H9 (cell line): ENCODE measurements around the gene OSBP. TPM values are rescaled to one million over a fixed set of nuclear protein-coding genes. Genes with fewer than 3 reads are reported as not detected.

Experiments used
- DNase-seq: peaks from one replicate; pipeline ENCODE4 v3.0.0-alpha.2; 2017
- H2AFZ ChIP-seq: one replicate; pipeline ENCODE4 v1.6.1; 2013; ENCODE audit warnings: mild to moderate bottlenecking, low read length, control low read depth, moderate library complexity
- H2AK5ac ChIP-seq: 2 replicates; pipeline ENCODE4 v1.6.1; 2013; ENCODE audit warnings: low read length, control low read depth, mixed read lengths; ENCODE audit not compliant: insufficient read length
- H2BK120ac ChIP-seq: one replicate; pipeline ENCODE4 v1.6.1; 2013; ENCODE audit warnings: low read depth, mild to moderate bottlenecking, low read length, control low read depth, inconsistent platforms; ENCODE audit not compliant: poor library complexity, severe bottlenecking
- H2BK12ac ChIP-seq: 2 replicates; pipeline ENCODE4 v1.6.1; 2013; ENCODE audit warnings: low read length, control low read depth, mixed read lengths, low read depth; ENCODE audit not compliant: insufficient read length
- H2BK15ac ChIP-seq: 2 replicates; pipeline ENCODE4 v1.6.1; 2013; ENCODE audit warnings: low read depth, low read length, control low read depth
- H2BK20ac ChIP-seq: one replicate; pipeline ENCODE4 v1.6.1; 2013; ENCODE audit warnings: low read depth, mild to moderate bottlenecking, low read length, control low read depth, inconsistent platforms; ENCODE audit not compliant: poor library complexity, severe bottlenecking
- H2BK5ac ChIP-seq: 2 replicates; pipeline ENCODE4 v1.6.1; 2013; ENCODE audit warnings: low read length, control low read depth, mixed read lengths; ENCODE audit not compliant: insufficient read length
- H3K14ac ChIP-seq: 2 replicates; pipeline ENCODE4 v1.6.1; 2013; ENCODE audit warnings: low read length, control low read depth; ENCODE audit not compliant: insufficient read depth
- H3K18ac ChIP-seq: 2 replicates; pipeline ENCODE4 v1.6.1; 2013; ENCODE audit warnings: low read depth, mild to moderate bottlenecking, mixed read lengths, low read length, control low read depth; ENCODE audit not compliant: insufficient read length
- H3K23ac ChIP-seq: 2 replicates; pipeline ENCODE4 v1.6.1; 2013; ENCODE audit warnings: low read length, control low read depth, mixed read lengths, low read depth; ENCODE audit not compliant: insufficient read length
- H3K23me2 ChIP-seq: 2 replicates; pipeline ENCODE4 v1.6.1; 2013; ENCODE audit warnings: low read depth, mild to moderate bottlenecking, mixed read lengths, low read length, control low read depth; ENCODE audit not compliant: insufficient read length, poor library complexity, severe bottlenecking
- H3K27ac ChIP-seq: 2 replicates; pipeline ENCODE4 v1.5.1; 2013; ENCODE audit warnings: low read length, control low read depth, mixed read lengths, low read depth; ENCODE audit not compliant: insufficient read length
- H3K27me3 ChIP-seq: 2 replicates; pipeline ENCODE4 v1.6.1; 2013; ENCODE audit warnings: low read length, control low read depth, inconsistent platforms; ENCODE audit not compliant: insufficient read depth
- H3K4ac ChIP-seq: 2 replicates; pipeline ENCODE4 v1.6.1; 2013; ENCODE audit warnings: low read depth, mild to moderate bottlenecking, control low read depth, inconsistent platforms, low read length, moderate library complexity
- H3K4me1 ChIP-seq: 2 replicates; pipeline ENCODE4 v1.6.1; 2013; ENCODE audit warnings: low read length, control low read depth, inconsistent platforms; ENCODE audit not compliant: insufficient read depth
- H3K4me2 ChIP-seq: 2 replicates; pipeline ENCODE4 v1.6.1; 2013; ENCODE audit warnings: low read length, control low read depth, mixed read lengths; ENCODE audit not compliant: insufficient read length, insufficient read depth
- H3K56ac ChIP-seq: 2 replicates; pipeline ENCODE4 v1.6.1; 2013; ENCODE audit warnings: low read depth, mild to moderate bottlenecking, mixed read lengths, low read length, control low read depth; ENCODE audit not compliant: insufficient read length
- H3K79me1 ChIP-seq: 2 replicates; pipeline ENCODE4 v1.6.1; 2013; ENCODE audit warnings: low read depth, mild to moderate bottlenecking, moderate library complexity, low read length, control low read depth, inconsistent platforms; ENCODE audit not compliant: insufficient read depth, poor library complexity, severe bottlenecking
- H3K79me2 ChIP-seq: 2 replicates; pipeline ENCODE4 v1.6.1; 2013; ENCODE audit warnings: low read length, control low read depth, inconsistent platforms; ENCODE audit not compliant: insufficient read depth
- H3K9ac ChIP-seq: 2 replicates; pipeline ENCODE4 v1.6.1; 2013; ENCODE audit warnings: low read length, control low read depth, mixed read lengths; ENCODE audit not compliant: insufficient read length; ENCODE audit errors: extremely low read depth
- H3K9me3 ChIP-seq: one replicate; pipeline ENCODE4 v1.6.1; 2013; ENCODE audit warnings: low read depth, low read length, inconsistent platforms; ENCODE audit not compliant: control insufficient read depth
- H3T11ph ChIP-seq: one replicate; pipeline ENCODE4 v1.6.1; 2013; ENCODE audit warnings: mild to moderate bottlenecking, low read length, control low read depth, inconsistent platforms
- H4K20me1 ChIP-seq: one replicate; pipeline ENCODE4 v1.6.1; 2013; ENCODE audit not compliant: control insufficient read depth, insufficient read length, insufficient read depth
- H4K5ac ChIP-seq: 2 replicates; pipeline ENCODE4 v1.6.1; 2013; ENCODE audit warnings: low read depth, mild to moderate bottlenecking, mixed read lengths, low read length, control low read depth; ENCODE audit not compliant: insufficient read length
- H4K8ac ChIP-seq: replicated peaks from 2 replicates; pipeline ENCODE4 v1.6.1; 2013; ENCODE audit warnings: low read length, control low read depth, mixed read lengths, low read depth; ENCODE audit not compliant: insufficient read length
- H4K91ac ChIP-seq: 2 replicates; pipeline ENCODE4 v1.6.1; 2013; ENCODE audit warnings: low read depth, mild to moderate bottlenecking, moderate library complexity, mixed read lengths, low read length, control low read depth; ENCODE audit not compliant: insufficient read length
- H3K27ac Mint-ChIP-seq, 3 experiments: 2 replicates in 2 of 3; 3 replicates in 1 of 3; pipeline ENCODE4 v1.8.0; 2020 to 2021; ENCODE audit warnings: mixed read lengths in 3 of 3, mild to moderate bottlenecking in 1 of 3, moderate library complexity in 1 of 3
- H3K27me3 Mint-ChIP-seq: 2 replicates; pipeline ENCODE4 v1.8.0; 2021; ENCODE audit warnings: low read depth, mild to moderate bottlenecking, moderate library complexity, mixed read lengths
- H3K36me3 Mint-ChIP-seq, 3 experiments: 2 replicates in 2 of 3; 3 replicates in 1 of 3; pipeline ENCODE4 v1.8.0; 2020 to 2021; ENCODE audit warnings: low read depth in 3 of 3, mixed read lengths in 3 of 3; ENCODE audit not compliant: insufficient read depth in 1 of 3
- H3K4me1 Mint-ChIP-seq, 2 experiments: 2 replicates each; pipeline ENCODE4 v1.8.0; 2020; ENCODE audit warnings: mixed read lengths in 2 of 2
- H3K4me3 Mint-ChIP-seq, 2 experiments: 2 replicates in 1 of 2; 3 replicates in 1 of 2; pipeline ENCODE4 v1.8.0; 2020 to 2021; ENCODE audit warnings: mild to moderate bottlenecking in 2 of 2, mixed read lengths in 2 of 2, moderate library complexity in 1 of 2
- H3K9me3 Mint-ChIP-seq, 2 experiments: 2 replicates in 1 of 2; 3 replicates in 1 of 2; pipeline ENCODE4 v1.8.0; 2020; ENCODE audit warnings: mild to moderate bottlenecking in 2 of 2, mixed read lengths in 2 of 2, moderate library complexity in 1 of 2
- CTCF ChIP-seq: fragments of 200-600 bp; sonication (generic); conservative IDR thresholded peaks from 3 replicates; pipeline ENCODE4 v1.8.0; 2021; ENCODE audit warnings: antibody characterized with exemption, mild to moderate bottlenecking
- WGBS: extraction: QIAGEN DNeasy Blood & Tissue Kit; methylation state at CpG from one replicate; pipeline ENCODE4 v1.1.7; 2013; ENCODE audit warnings: missing lambda C conversion rate, low lambda C conversion rate, mixed read lengths; ENCODE audit not compliant: insufficient read length; ENCODE audit errors: extremely low coverage; 5-methylcytosine and 5-hydroxymethylcytosine counted together
- total RNA-seq: library from RNA; stranded (reverse); gene quantifications from 2 replicates; pipeline ENCODE4 v1.2.1, GENCODE V29; 2021

OSBP gene
- total RNA-seq, 1 experiment from 2014 or later, result 48.5 TPM

DNA sequence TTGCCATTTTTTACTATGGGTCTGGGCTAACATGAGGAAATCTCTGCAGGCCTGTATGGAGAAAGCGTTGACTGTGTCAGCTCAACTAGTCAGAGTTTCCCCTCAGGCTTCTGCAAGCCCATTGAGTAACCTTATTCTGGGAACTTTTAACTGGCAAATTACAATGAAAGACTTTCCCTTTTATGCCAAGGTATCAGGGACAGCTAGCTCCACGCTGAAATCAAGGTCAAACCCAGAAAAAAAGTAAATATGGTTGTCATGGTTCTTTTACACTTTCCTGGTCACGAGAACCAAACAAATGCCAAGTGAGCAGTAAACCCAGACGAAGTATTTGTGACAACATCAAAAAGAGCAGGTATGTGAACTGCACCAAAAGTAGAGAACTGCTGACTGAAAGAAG, 13.8 kb downstream of the OSBP start:
- no peak overlapping the region for H3K9ac ChIP-seq
- H3K27ac ChIP-seq, result no peak overlapping the region
- no peak overlapping the region for H2BK120ac ChIP-seq
- H3K4me2 ChIP-seq, result no peak overlapping the region
- no peak overlapping the region for H4K91ac ChIP-seq
- H3K4me1 ChIP-seq, result no peaks in the 10 kb centered on the region
- no peak overlapping the region for H2AFZ ChIP-seq
- TF ChIP-seq CTCF, result no peak
- DNase-seq, result no peak
- H3K14ac ChIP-seq, result no peak overlapping the region
- Mint-ChIP-seq H3K4me1 (no peaks in the 10 kb centered on the region), H3K9me3 (no peaks in the 10 kb centered on the region), H3K27me3 (no peaks in the 10 kb centered on the region), H3K27ac (no peak overlapping the region), H3K36me3 (peaks cover 25 to 77% (median 73%) of the 10 kb centered on the region in 3 experiments; a peak in 6 of 7 replicates), H3K4me3 (no peak overlapping the region)
- no peaks in the 10 kb centered on the region for H3K9me3 ChIP-seq
- H3K23me2 ChIP-seq, result no peaks in the 10 kb centered on the region
- H3K56ac ChIP-seq, result no peak overlapping the region
- no peak overlapping the region for H3K4ac ChIP-seq
- H3K79me2 ChIP-seq, result no peaks in the 10 kb centered on the region
- H2AK5ac ChIP-seq, result no peak overlapping the region
- no peak overlapping the region for H4K8ac ChIP-seq
- no peak overlapping the region for H2BK12ac ChIP-seq
- no peak overlapping the region for H2BK5ac ChIP-seq
- no peaks in the 10 kb centered on the region for H3K79me1 ChIP-seq
- H3T11ph ChIP-seq, result no peak overlapping the region
- H3K27me3 ChIP-seq, result no peaks in the 10 kb centered on the region
- H2BK20ac ChIP-seq, result no peak overlapping the region
- H4K5ac ChIP-seq, result no peak overlapping the region
- no peaks in the 10 kb centered on the region for H4K20me1 ChIP-seq
- no peak overlapping the region for H3K18ac ChIP-seq
- H2BK15ac ChIP-seq, result no peak overlapping the region
- H3K23ac ChIP-seq, result no peak overlapping the region
- no CpG with 5 or more reads among the region's 4 CpGs for WGBS
